ENCODE results near the gene COX17. TPM values are rescaled to one million over a fixed set of nuclear protein-coding genes. Genes with fewer than 3 reads are reported as not detected.

COX17 gene
- total RNA-seq, 2 donors from 2014 or later = 13.8 to 29.6 TPM

DNA sequence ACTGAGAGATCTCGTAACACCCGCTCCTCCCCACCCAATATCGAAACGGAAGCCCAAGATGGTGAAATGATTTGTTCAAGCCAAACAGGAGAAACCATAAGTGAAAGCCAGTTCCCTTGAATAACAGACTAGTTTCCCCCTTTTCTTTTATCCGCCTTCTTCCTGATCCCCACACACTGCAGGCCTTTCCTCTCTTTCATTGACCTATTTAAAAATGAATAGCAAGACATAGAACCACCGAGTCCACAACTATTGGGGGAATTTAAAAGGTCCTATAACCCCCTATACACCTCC lies 382 bp upstream of the COX17 start:
- DNase-seq (no peak), ATAC-seq (no peak)
- TF ChIP-seq, protein P1, sequence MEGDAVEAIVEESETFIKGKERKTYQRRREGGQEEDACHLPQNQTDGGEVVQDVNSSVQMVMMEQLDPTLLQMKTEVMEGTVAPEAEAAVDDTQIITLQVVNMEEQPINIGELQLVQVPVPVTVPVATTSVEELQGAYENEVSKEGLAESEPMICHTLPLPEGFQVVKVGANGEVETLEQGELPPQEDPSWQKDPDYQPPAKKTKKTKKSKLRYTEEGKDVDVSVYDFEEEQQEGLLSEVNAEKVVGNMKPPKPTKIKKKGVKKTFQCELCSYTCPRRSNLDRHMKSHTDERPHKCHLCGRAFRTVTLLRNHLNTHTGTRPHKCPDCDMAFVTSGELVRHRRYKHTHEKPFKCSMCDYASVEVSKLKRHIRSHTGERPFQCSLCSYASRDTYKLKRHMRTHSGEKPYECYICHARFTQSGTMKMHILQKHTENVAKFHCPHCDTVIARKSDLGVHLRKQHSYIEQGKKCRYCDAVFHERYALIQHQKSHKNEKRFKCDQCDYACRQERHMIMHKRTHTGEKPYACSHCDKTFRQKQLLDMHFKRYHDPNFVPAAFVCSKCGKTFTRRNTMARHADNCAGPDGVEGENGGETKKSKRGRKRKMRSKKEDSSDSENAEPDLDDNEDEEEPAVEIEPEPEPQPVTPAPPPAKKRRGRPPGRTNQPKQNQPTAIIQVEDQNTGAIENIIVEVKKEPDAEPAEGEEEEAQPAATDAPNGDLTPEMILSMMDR (IDR thresholded peaks at IDR 0.05) = no peak
- TF ChIP-seq POLR2A (IDR thresholded peaks at IDR 0.05) = no peak
- Histone ChIP-seq H3K4me3 (peak overlapping the region in 1 of 2 donors; percentile 80), H3K27ac (peak overlapping the region; percentile 74 to 95 (median 85)), H3K9me3 (no peaks in the 10 kb centered on the region), H3K36me3 (replicated peaks in 1 of 2; ENCODE audit: insufficient read depth in 1 of 2, low read depth in 2 of 2) (peaks cover 0 to 12% of the 10 kb centered on the region in 2 donors), H3K4me1 (peaks cover 25% of the 10 kb centered on the region), H3K27me3 (no peaks in the 10 kb centered on the region)
- intact Hi-C loops (cut with DNase I) = no loop called here
- WGBS, 2 donors = 5 to 7% methylated on average over 6 of the region's 6 CpGs

DNA sequence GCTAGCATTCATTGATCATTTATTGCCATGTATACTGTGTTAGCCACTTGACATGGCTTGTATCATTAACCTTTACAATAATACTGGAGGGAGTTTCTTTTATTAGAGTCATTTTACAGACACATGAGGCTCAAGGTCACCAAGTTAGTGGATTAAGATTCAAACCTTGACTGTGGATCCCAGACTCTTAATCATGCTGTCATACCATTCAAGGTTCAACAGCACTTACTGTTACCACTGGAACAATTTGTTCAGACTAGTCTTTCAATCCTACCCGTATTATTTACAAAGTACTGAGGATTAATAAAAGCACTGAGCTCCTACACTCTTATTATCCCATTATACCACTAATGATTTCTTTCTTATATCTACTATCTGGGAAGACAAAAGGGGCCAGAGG lies 1.2 kb downstream of the COX17 start:
- no peak for TF ChIP-seq POLR2A (IDR thresholded peaks at IDR 0.05)
- TF ChIP-seq, protein P1 (IDR thresholded peaks at IDR 0.05) = no peak
- intact Hi-C loops (cut with DNase I) = no loop called here
- DNase-seq (no peak), ATAC-seq (no peak)
- Histone ChIP-seq H3K4me1 (peaks cover 25% of the 10 kb centered on the region), H3K4me3 (no peak overlapping the region), H3K36me3 (replicated peaks in 1 of 2; ENCODE audit: insufficient read depth in 1 of 2, low read depth in 2 of 2) (peaks cover 0 to 12% of the 10 kb centered on the region in 2 donors), H3K27me3 (no peaks in the 10 kb centered on the region), H3K9me3 (no peaks in the 10 kb centered on the region), H3K27ac (peak overlapping the region in 2 of 4 donors; percentile 8 to 95)
- 17 to 41% methylated on average over 1 of the region's 1 CpG for WGBS, 2 donors

DNA sequence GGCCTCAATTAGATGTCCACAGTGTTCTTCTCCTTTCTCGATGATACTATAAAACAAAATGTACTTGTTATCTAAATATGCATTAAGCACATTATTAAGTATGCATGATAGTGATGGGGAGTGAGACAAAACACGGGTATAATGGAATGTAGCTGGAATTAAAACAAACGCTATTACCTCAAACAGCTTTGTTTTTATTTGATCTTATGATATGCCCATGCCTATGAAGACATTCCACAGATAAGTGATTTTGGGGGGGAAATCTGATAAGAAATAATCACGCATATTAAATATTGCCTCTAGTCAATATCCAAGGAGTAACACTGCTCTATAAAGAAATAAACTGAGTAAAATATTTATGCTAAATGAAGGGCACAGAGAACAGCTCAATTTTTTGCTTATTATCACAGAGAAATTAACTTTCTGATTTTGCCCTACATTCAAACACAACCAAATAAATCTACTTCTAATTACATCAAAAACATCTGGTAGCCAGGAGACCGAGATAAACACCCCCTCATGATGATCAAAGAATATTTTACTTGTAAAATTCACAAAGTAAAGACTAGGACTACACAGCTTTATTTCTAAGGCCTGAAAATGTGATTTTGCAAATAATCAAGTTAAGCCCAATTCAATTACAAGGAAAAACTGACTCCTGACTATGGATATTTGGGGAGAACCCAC lies 1.9 kb downstream of the COX17 start:
- H3K36me3 ChIP-seq (replicated peaks in 1 of 2; ENCODE audit: insufficient read depth in 1 of 2, low read depth in 2 of 2) = peaks cover 0 to 12% of the 10 kb centered on the region in 2 donors
- H3K27me3 ChIP-seq = no peaks in the 10 kb centered on the region
- H3K4me3 ChIP-seq = no peak overlapping the region
- no peaks in the 10 kb centered on the region for H3K9me3 ChIP-seq
- TF ChIP-seq, protein P1 (IDR thresholded peaks at IDR 0.05) = no peak
- no peak for TF ChIP-seq POLR2A (IDR thresholded peaks at IDR 0.05)
- 69 to 71% methylated on average over 5 of the region's 5 CpGs for WGBS, 2 donors
- peaks cover 25% of the 10 kb centered on the region for H3K4me1 ChIP-seq
- intact Hi-C loops (cut with DNase I) = no loop called here
- H3K27ac ChIP-seq = peak overlapping the region in 1 of 4 donors; percentile 8
- no peak for ATAC-seq
- DNase-seq = no peak

DNA sequence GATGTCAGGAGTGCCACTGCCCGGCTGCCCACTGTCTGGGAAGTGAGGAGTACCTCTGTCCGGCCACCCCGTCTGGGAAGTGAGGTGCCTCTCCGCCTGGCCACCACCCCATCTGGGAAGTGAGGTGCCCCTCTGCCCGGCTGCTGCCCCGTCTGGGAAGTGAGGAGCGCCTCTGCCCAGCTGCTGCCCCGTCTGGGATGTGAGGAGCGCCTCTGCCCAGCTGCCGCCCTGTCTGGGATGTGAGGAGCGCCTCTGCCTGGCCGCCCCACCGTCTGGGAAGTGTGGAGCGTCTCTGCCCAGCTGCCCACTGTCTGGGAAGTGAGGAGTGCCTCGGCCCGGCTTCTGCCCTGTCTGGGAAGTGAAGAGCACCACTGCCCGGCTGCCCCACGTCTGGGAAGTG lies 3.3 kb downstream of the COX17 start:
- no peak for TF ChIP-seq POLR2A (IDR thresholded peaks at IDR 0.05)
- TF ChIP-seq, protein P1 (IDR thresholded peaks at IDR 0.05) = no peak
- intact Hi-C loops (cut with DNase I) = no loop called here
- ATAC-seq (no peak), DNase-seq (no peak)
- Histone ChIP-seq H3K27me3 (no peaks in the 10 kb centered on the region), H3K4me1 (peaks cover 25% of the 10 kb centered on the region), H3K36me3 (replicated peaks in 1 of 2; ENCODE audit: insufficient read depth in 1 of 2, low read depth in 2 of 2) (peaks cover 0 to 13% of the 10 kb centered on the region in 2 donors), H3K27ac (no peak overlapping the region), H3K4me3 (no peak overlapping the region), H3K9me3 (no peaks in the 10 kb centered on the region)
- 91 to 93% methylated on average over 13 to 17 of the region's 18 CpGs for WGBS, 2 donors

DNA sequence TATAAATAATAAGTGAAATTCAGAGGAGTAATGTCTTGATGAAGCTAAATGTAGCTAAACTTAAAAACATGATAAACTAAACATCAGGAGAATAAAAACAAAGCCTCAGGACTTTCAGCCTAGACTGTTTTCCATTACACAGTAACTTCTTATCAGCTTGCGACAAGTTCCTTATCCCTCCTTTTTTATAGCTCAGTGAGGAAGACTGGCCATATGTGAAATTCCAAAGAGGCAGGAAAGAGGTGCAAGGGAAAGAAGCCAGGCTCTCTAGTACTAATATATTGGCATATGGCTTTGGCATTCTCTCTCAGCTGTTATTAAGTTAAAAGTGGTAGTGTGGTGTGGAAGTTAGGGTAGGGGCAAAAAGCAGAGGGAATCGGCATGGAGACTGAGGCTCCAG lies 4.4 kb downstream of the COX17 start:
- peaks cover 0 to 15% of the 10 kb centered on the region in 2 donors for H3K36me3 ChIP-seq (replicated peaks in 1 of 2; ENCODE audit: insufficient read depth in 1 of 2, low read depth in 2 of 2)
- H3K4me3 ChIP-seq = no peak overlapping the region
- intact Hi-C loops (cut with DNase I) = no loop called here
- no peaks in the 10 kb centered on the region for H3K27me3 ChIP-seq
- WGBS, 2 donors = 64 to 71% methylated on average over 2 of the region's 2 CpGs
- DNase-seq = no peak
- TF ChIP-seq, protein P1 (IDR thresholded peaks at IDR 0.05) = no peak
- no peak for TF ChIP-seq POLR2A (IDR thresholded peaks at IDR 0.05)
- no peak for ATAC-seq
- peaks cover 24% of the 10 kb centered on the region for H3K4me1 ChIP-seq
- no peak overlapping the region for H3K27ac ChIP-seq
- H3K9me3 ChIP-seq = no peaks in the 10 kb centered on the region
